Astrocyte of the cerebellum (primary cell): Measurements from ENCODE around the gene CCNT1.

Experiments
- DNase-seq: peaks from one replicate; pipeline ENCODE4 v3.0.0-alpha.2; 2011; ENCODE audit warnings: low read depth
- H3K4me3 ChIP-seq: 2 replicates; pipeline ENCODE4 v1.5.1; 2011; ENCODE audit warnings: mild to moderate bottlenecking, low read depth, low read length, moderate library complexity
- in situ Hi-C: cut with HindIII; loops from 2 replicates; pipeline ENCODE4 v1.10.0; 2017; ENCODE audit warnings: low sequenced_read_pairs
- TF ChIP-seq, protein P1 (sequence below): IDR thresholded peaks from 2 replicates; pipeline ENCODE4 v1.5.1; 2012; ENCODE audit warnings: low read length, low read depth, moderate library complexity, mild to moderate bottlenecking; ENCODE audit errors: missing control alignments

CCNT1 gene

DNA sequence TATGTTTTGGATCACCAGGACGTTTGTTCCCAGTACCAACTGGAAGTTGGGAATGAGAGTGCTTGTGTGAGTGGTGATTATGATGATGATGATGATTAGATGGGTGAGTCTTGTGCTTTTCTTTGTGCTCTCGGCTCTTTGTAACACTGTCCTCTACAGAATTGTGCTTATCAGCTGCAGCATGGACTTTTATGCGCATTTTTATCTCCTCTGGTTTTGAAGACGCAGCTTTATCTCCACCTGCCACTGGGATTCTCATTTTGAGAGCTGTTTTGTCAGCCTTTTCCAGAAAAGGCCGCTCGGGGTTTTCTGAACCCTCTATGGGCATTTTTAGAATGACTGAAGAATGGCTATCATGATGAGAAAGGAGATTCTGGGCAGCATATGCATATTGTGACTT, 22.9 kb downstream of the CCNT1 start:
- TF ChIP-seq, protein P1, sequence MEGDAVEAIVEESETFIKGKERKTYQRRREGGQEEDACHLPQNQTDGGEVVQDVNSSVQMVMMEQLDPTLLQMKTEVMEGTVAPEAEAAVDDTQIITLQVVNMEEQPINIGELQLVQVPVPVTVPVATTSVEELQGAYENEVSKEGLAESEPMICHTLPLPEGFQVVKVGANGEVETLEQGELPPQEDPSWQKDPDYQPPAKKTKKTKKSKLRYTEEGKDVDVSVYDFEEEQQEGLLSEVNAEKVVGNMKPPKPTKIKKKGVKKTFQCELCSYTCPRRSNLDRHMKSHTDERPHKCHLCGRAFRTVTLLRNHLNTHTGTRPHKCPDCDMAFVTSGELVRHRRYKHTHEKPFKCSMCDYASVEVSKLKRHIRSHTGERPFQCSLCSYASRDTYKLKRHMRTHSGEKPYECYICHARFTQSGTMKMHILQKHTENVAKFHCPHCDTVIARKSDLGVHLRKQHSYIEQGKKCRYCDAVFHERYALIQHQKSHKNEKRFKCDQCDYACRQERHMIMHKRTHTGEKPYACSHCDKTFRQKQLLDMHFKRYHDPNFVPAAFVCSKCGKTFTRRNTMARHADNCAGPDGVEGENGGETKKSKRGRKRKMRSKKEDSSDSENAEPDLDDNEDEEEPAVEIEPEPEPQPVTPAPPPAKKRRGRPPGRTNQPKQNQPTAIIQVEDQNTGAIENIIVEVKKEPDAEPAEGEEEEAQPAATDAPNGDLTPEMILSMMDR = no peak
- no peak for DNase-seq
- in situ Hi-C loops = no loop called here
- no peak overlapping the region for H3K4me3 ChIP-seq

DNA sequence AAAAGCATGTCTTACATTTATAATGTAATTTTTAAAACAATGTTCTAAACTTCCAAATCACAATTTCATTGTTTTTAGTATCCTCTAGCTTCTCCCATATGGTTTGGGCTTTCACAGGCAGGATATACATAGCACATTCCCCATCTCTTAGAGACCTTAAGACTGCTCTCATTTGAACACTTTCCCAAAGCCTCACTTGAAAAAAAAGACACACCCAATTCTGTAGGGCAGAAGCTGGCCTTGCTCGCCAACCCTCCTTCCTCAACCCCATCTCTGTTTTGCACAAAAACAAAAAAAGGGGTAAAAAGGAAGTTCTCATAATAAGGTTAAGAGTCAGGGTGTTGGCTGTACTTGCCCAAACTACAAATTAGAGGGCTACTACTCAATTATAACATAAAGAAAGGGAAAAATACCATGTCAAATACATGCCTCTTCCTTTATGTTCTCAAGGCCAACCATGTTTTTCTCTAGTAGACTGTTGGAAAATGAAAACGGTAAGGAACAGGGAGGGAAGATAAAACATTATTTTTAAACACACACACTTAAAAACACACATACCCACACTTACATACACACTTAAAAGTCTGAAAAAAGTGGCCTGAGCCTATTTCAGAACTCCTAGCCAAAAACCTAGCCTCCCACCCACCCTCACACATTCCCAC, 24.6 kb downstream of the CCNT1 start:
- no peak overlapping the region for H3K4me3 ChIP-seq
- no peak for DNase-seq
- in situ Hi-C loops = no loop called here
- TF ChIP-seq, protein P1 = no peak

DNA sequence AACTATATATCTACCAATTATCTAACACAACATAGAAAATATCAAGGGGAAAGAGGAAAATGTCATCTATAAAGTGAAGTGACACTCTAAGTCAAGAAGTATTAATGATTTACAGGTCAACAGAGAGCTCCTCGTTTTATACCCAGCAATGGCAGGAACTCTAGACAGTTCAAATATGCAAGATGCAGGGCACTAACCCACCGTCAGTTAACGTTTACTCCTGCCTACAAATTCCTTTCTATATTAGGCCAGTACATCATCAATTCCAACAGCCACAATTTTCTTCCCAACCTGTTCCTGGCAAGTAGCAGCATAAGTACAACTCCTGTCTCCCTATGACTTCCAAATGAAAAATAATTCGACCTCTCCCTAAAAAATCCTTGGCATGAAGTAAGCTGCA, 25.5 kb downstream of the CCNT1 start:
- TF ChIP-seq, protein P1 = no peak
- H3K4me3 ChIP-seq = no peak overlapping the region
- in situ Hi-C loops = no loop called here
- DNase-seq = no peak

DNA sequence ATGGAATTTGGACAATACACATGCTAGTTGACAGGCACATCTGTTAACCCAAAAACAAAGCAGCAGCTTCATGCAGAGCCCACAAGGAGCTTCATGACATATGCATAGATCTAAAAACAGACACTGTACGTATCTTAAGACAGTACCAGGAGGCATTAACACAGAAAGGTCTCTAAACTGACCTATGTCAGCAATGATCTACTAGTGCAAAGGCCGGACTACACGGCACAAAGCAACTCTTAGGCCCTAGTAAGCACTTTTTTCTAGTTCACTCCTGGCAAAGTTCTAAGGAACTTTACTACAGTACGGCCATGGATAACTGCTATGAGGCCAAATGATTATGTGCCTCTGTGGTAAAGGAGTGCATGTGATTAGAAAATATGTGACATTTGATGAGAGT, 26.1 kb downstream of the CCNT1 start:
- TF ChIP-seq, protein P1 = no peak
- no peak for DNase-seq
- in situ Hi-C loops = no loop called here
- no peak overlapping the region for H3K4me3 ChIP-seq

DNA sequence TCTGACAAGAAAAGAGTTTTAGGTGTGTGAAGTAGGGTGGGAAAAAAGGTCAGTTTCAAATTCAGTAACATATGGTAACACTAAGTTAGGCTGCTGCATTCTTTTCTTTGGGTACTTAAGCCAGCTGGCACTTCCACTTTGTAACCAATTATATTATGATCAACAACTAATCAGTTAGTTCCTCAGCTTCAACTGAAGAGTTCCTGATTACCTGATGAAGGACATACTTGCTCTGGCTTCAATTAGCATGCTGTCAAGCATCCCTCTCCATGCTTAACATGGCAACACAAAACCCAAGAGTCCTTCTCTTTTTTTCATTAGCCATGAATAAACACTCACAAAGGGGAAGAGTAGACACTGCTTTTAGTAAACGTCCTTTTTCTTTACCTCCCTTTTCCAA, 27.7 kb downstream of the CCNT1 start:
- in situ Hi-C loops = no loop called here
- H3K4me3 ChIP-seq = no peak overlapping the region
- TF ChIP-seq, protein P1 = no peak
- no peak for DNase-seq

DNA sequence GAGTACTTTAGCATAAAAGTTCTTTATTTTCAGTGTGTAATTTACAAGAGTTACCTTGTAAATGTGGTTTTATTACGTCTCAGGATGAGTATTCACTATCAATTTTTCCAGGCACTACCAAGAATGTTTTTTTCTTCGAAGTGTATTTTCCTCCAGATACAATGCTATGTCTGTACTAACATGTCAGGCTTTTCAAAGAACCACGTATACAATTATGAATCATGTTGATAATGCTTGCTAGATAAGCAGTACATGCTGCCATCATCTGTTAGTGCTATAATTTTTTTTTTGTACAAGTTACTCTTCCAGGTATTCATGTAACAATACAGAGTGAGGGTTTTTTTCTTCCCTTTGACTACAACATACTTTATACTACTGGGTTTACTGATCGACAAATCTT, 28.9 kb downstream of the CCNT1 start:
- TF ChIP-seq, protein P1 = no peak

More for the DNA sequence above, 28.9 kb downstream of the CCNT1 start:
- no peak for DNase-seq
- in situ Hi-C loops = no loop called here
- no peak overlapping the region for H3K4me3 ChIP-seq
